ELF-1 (cell line): ENCODE results near the gene MGAT4A.
A peak's percentile ranks its signal among the peaks of the same experiment; 100 is the strongest.
"Not testable (repeated sequence)": the region's sequence is repeated elsewhere in the genome, so short reads cannot be mapped to it uniquely, and the experiment has no call there.

Source experiments
- DNase-seq: peaks from one replicate; pipeline ENCODE4 v3.0.0-alpha.2; 2016; ENCODE audit warnings: low read depth, low spot score

The MGAT4A gene

GRCh38 chr2:98730053-98730706 lies 752 bp downstream of the MGAT4A start:
- DNase-seq = peak; percentile 32

- no peak for DNase-seq
Observed at GRCh38 chr2:98729652-98730051, 1.3 kb downstream of the MGAT4A start.

- not testable (repeated sequence) for DNase-seq
Observed at GRCh38 chr2:98728088-98728718, 2.7 kb downstream of the MGAT4A start.

GRCh38 chr2:98727369-98728087 lies 3.4 kb downstream of the MGAT4A start:
- no peak for DNase-seq

GRCh38 chr2:98726735-98727368 lies 4.1 kb downstream of the MGAT4A start:
- DNase-seq = no peak

GRCh38 chr2:98726205-98726604 lies 4.7 kb downstream of the MGAT4A start:
- DNase-seq = no peak

- no peak for DNase-seq
Observed at GRCh38 chr2:98720286-98720685, 10.6 kb downstream of the MGAT4A start.

- DNase-seq = no peak
Observed at GRCh38 chr2:98717621-98718020, 13.3 kb downstream of the MGAT4A start.

- DNase-seq = no peak
Observed at GRCh38 chr2:98716786-98717185, 14.1 kb downstream of the MGAT4A start.

- DNase-seq = no peak
Observed at GRCh38 chr2:98715812-98716451, 15.0 kb downstream of the MGAT4A start.

- no peak for DNase-seq
Observed at GRCh38 chr2:98713332-98714015, 17.5 kb downstream of the MGAT4A start.

- no peak for DNase-seq
Observed at GRCh38 chr2:98712145-98712544, 18.8 kb downstream of the MGAT4A start.

- no peak for DNase-seq
Observed at GRCh38 chr2:98711506-98711905, 19.4 kb downstream of the MGAT4A start.

- DNase-seq = no peak
Observed at GRCh38 chr2:98710734-98711133, 20.2 kb downstream of the MGAT4A start.

- no peak for DNase-seq
Observed at GRCh38 chr2:98709535-98709934, 21.4 kb downstream of the MGAT4A start.

- DNase-seq = no peak
Observed at GRCh38 chr2:98708396-98709186, 22.3 kb downstream of the MGAT4A start.

- no peak for DNase-seq
Observed at GRCh38 chr2:98706591-98706990, 24.3 kb downstream of the MGAT4A start.

GRCh38 chr2:98705333-98705617 lies 25.7 kb downstream of the MGAT4A start:
- DNase-seq = no peak

- DNase-seq = no peak
Observed at GRCh38 chr2:98704499-98705332, 26.2 kb downstream of the MGAT4A start.

GRCh38 chr2:98703738-98704137 lies 27.2 kb downstream of the MGAT4A start:
- no peak for DNase-seq
